ENCODE data around the gene MTUS2.

- TF ChIP-seq CTCF (IDR thresholded peaks at IDR 0.05; ENCODE audit: low read length) (no peak), EZH2phosphoT487 (IDR thresholded peaks at IDR 0.05; ENCODE audit: low read length) (no peak), EZH2 (optimal IDR thresholded peaks at IDR 0.05; ENCODE audit: low read depth, low read length) (no peak)
Observed at GRCh38 chr13:29545988-29546387, 725.8 kb downstream of the MTUS2 start.

Data from MM.1S (cell line).